ENCODE measurements around the gene WDR70. TPM values are rescaled to one million over a fixed set of nuclear protein-coding genes. Genes with fewer than 3 reads are reported as not detected.

Gene WDR70
- total RNA-seq, 2 experiments from 2014 or later = 24.5 to 34.6 TPM

- no peak overlapping the region for H3K27ac ChIP-seq (ENCODE audit: low read depth in 1 of 2, low read length in 2 of 2)
- intact Hi-C loops (cut with DNase I, micrococcal nuclease) = no loop called here
- Mint-ChIP-seq H3K27ac (no peak overlapping the region), H3K36me3 (ENCODE audit: low read depth) (peaks cover 23% of the 10 kb centered on the region), H3K27me3 (no peaks in the 10 kb centered on the region), H3K4me1 (ENCODE audit: low read depth) (peaks cover 5% of the 10 kb centered on the region), H3K4me3 (no peak overlapping the region), H3K9me3 (no peaks in the 10 kb centered on the region)
- no peaks in the 10 kb centered on the region for H3K9me3 ChIP-seq (ENCODE audit: control insufficient read depth in 1 of 2, insufficient read depth in 1 of 2, low read length in 2 of 2)
- no peaks in the 10 kb centered on the region for H3K36me3 ChIP-seq (ENCODE audit: insufficient read depth, low read length)
- TF ChIP-seq CTCF (IDR thresholded peaks at IDR 0.05) = no peak
- DNase-seq (no peak), ATAC-seq (ENCODE audit: poor library complexity) (no peak)
- POLR2A ChIA-PET = no interaction called here
- CTCF ChIA-PET = no interaction called here
- H3K4me1 ChIP-seq (ENCODE audit: insufficient read depth, low read length) = no peaks in the 10 kb centered on the region
- no peaks in the 10 kb centered on the region for H3K27me3 ChIP-seq (ENCODE audit: control insufficient read depth in 1 of 2, insufficient read depth in 2 of 2, low read length in 2 of 2)
- H3K4me3 ChIP-seq (ENCODE audit: low read length) = no peak overlapping the region
Observed at GRCh38 chr5:37662362-37662761, 283.2 kb downstream of the WDR70 start.

DNA sequence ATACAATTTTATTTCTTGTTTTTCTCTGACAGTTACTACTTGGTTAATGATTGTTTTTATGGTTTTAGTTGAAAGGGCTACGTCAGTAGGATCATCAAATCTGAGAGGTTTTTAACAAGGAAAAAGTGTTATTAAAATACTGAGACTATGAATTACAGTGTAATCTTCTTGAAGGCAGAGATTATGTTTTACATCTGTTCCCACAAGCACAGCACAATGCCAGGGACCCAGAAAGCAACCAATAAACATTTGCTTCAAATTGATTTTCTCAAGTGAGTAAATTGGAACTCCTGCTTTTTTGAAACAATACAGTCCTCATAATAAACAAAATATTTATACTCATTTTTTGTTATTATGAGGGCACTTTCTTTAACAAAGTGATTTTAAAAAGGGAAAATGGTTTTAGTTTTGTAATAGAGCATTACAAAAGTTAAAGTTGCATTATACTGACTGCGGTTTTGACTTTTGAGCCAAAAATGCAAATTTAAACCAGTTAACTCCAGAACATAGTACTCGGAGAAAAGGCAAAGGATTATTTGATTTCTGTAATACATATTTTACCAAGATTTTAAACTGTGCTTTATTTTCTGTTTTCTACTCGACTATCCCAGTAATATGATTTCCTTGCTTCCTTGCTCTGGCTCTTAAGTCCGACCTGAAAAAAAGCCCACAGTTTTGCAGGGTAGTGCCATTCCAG is 283.8 kb downstream of the WDR70 start:
- no peak for ATAC-seq (ENCODE audit: poor library complexity)
- peaks cover 5% of the 10 kb centered on the region for H3K4me1 Mint-ChIP-seq (ENCODE audit: low read depth)
- Histone ChIP-seq H3K27me3 (ENCODE audit: control insufficient read depth in 1 of 2, insufficient read depth in 2 of 2, low read length in 2 of 2) (no peaks in the 10 kb centered on the region), H3K36me3 (ENCODE audit: insufficient read depth, low read length) (no peaks in the 10 kb centered on the region), H3K4me3 (ENCODE audit: low read length) (no peak overlapping the region), H3K27ac (ENCODE audit: low read depth in 1 of 2, low read length in 2 of 2) (no peak overlapping the region), H3K9me3 (ENCODE audit: control insufficient read depth in 1 of 2, insufficient read depth in 1 of 2, low read length in 2 of 2) (no peaks in the 10 kb centered on the region), H3K4me1 (ENCODE audit: insufficient read depth, low read length) (no peaks in the 10 kb centered on the region)
- TF ChIP-seq CTCF (IDR thresholded peaks at IDR 0.05) = no peak
- ChIA-PET CTCF (no interaction called here), POLR2A (no interaction called here)
- H3K4me3 Mint-ChIP-seq = no peak overlapping the region
- no peaks in the 10 kb centered on the region for H3K9me3 Mint-ChIP-seq
- no peak for DNase-seq
- peaks cover 22% of the 10 kb centered on the region for H3K36me3 Mint-ChIP-seq (ENCODE audit: low read depth)
- H3K27me3 Mint-ChIP-seq = no peaks in the 10 kb centered on the region
- intact Hi-C loops (cut with DNase I, micrococcal nuclease) = no loop called here
- no peak overlapping the region for H3K27ac Mint-ChIP-seq

DNA sequence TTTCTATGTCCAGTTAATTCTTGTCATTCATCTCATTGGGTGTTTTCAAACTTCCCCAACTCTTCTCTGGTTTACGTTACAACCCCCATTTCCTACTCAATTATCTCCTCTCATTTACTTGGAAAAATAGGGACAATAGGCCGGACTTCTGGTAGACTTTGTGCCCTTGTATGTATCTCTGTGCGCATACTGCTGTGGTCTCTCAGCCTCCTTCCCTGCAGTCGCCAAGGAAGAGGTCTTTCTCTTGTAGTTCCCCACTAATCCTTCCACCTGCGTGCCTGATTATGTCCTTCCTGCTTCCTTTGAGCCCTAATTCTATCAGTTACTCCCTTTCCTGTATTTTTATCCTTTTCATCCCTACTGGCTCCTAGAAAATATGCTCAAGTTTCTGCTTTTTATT is 284.4 kb downstream of the WDR70 start:
- TF ChIP-seq CTCF (IDR thresholded peaks at IDR 0.05) = no peak
- intact Hi-C loops (cut with DNase I, micrococcal nuclease) = no loop called here

More for the DNA sequence above, 284.4 kb downstream of the WDR70 start:
- Mint-ChIP-seq H3K36me3 (ENCODE audit: low read depth) (peaks cover 28% of the 10 kb centered on the region), H3K27me3 (no peaks in the 10 kb centered on the region), H3K9me3 (no peaks in the 10 kb centered on the region), H3K4me3 (no peak overlapping the region), H3K27ac (no peak overlapping the region), H3K4me1 (ENCODE audit: low read depth) (peaks cover 5% of the 10 kb centered on the region)
- Histone ChIP-seq H3K4me3 (ENCODE audit: low read length) (no peak overlapping the region), H3K4me1 (ENCODE audit: insufficient read depth, low read length) (no peaks in the 10 kb centered on the region), H3K9me3 (ENCODE audit: control insufficient read depth in 1 of 2, insufficient read depth in 1 of 2, low read length in 2 of 2) (no peaks in the 10 kb centered on the region), H3K36me3 (ENCODE audit: insufficient read depth, low read length) (no peaks in the 10 kb centered on the region), H3K27ac (ENCODE audit: low read depth in 1 of 2, low read length in 2 of 2) (no peak overlapping the region), H3K27me3 (ENCODE audit: control insufficient read depth in 1 of 2, insufficient read depth in 2 of 2, low read length in 2 of 2) (no peaks in the 10 kb centered on the region)
- CTCF ChIA-PET = no interaction called here
- ATAC-seq (ENCODE audit: poor library complexity) = no peak
- DNase-seq = no peak
- POLR2A ChIA-PET = no interaction called here
